ENCODE results near the gene RALGPS2.
A peak's percentile ranks its signal among the peaks of the same experiment; 100 is the strongest.

DNA sequence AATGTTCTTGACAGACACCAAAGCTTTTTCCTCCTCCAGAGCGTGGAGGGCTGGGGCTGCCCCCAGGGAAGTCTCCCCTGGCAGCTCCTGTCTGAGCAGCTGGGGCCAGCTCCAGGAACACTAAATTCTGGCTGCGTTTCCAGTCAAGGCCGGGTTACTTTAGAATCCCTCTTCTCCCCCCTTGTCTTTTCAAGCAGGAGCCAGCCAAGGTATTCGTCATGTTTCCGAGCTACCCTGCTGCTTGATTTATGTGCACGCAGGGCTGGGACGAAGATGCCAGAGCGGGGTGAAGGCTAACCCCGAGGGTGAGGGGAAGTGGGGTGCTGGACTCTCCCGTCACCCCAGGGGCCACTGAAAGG lies 213.9 kb downstream of the RALGPS2 start:
- TF ChIP-seq, protein P1, sequence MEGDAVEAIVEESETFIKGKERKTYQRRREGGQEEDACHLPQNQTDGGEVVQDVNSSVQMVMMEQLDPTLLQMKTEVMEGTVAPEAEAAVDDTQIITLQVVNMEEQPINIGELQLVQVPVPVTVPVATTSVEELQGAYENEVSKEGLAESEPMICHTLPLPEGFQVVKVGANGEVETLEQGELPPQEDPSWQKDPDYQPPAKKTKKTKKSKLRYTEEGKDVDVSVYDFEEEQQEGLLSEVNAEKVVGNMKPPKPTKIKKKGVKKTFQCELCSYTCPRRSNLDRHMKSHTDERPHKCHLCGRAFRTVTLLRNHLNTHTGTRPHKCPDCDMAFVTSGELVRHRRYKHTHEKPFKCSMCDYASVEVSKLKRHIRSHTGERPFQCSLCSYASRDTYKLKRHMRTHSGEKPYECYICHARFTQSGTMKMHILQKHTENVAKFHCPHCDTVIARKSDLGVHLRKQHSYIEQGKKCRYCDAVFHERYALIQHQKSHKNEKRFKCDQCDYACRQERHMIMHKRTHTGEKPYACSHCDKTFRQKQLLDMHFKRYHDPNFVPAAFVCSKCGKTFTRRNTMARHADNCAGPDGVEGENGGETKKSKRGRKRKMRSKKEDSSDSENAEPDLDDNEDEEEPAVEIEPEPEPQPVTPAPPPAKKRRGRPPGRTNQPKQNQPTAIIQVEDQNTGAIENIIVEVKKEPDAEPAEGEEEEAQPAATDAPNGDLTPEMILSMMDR (IDR thresholded peaks at IDR 0.05) = no peak
- TF ChIP-seq POLR2A (IDR thresholded peaks at IDR 0.05) = no peak
- TF ChIP-seq EP300 (IDR thresholded peaks at IDR 0.05) = peak in 1 of 2 donors; percentile 66

All from tibial nerve (tissue), 4 donors.